ENCODE results near the gene CHGA.

GRCh38 chr14:92880851-92881250 lies 42.1 kb upstream of the CHGA start:
- TF ChIP-seq CTCF (IDR thresholded peaks at IDR 0.05) (peak in 3 of 6 experiments; percentile 30 to 42 (median 37)), POLR2A (IDR thresholded peaks at IDR 0.05) (no peak)

All from Peyer's patch (tissue), 4 donors.